WERI-Rb-1 (cell line): ENCODE results near the gene RAPGEF1.

ENCODE experiments used
- DNase-seq: peaks from one replicate; pipeline ENCODE4 v3.0.0-alpha.2; 2020
- H3K27ac ChIP-seq: fragments of 250-450 bp; sonication (Bioruptor Pico); 2 replicates; pipeline ENCODE4 v1.5.1; 2020; ENCODE audit warnings: mild to moderate bottlenecking, moderate library complexity
- H3K27me3 ChIP-seq: fragments of 250-450 bp; sonication (Bioruptor Pico); 2 replicates; pipeline ENCODE4 v1.5.1; 2021; ENCODE audit warnings: mild to moderate bottlenecking, low read depth, moderate library complexity; ENCODE audit not compliant: insufficient read depth, severe bottlenecking
- H3K36me3 ChIP-seq: fragments of 250-450 bp; sonication (Bioruptor Pico); 2 replicates; pipeline ENCODE4 v1.5.1; 2020; ENCODE audit warnings: mild to moderate bottlenecking, moderate library complexity
- H3K4me3 ChIP-seq: 2 replicates; pipeline ENCODE4 v1.5.1; 2011; ENCODE audit warnings: low read depth, mild to moderate bottlenecking, control low read depth, low read length
- H3K9me3 ChIP-seq: fragments of 250-450 bp; sonication (Bioruptor Pico); 2 replicates; pipeline ENCODE4 v1.5.1; 2021; ENCODE audit warnings: mild to moderate bottlenecking, moderate library complexity; ENCODE audit not compliant: severe bottlenecking
- CTCF ChIP-seq: IDR thresholded peaks from 2 replicates; pipeline ENCODE4 v1.5.1; 2011; ENCODE audit warnings: low read depth, mild to moderate bottlenecking, control low read depth, inconsistent platforms, low read length

RAPGEF1 gene

GRCh38 chr9:131734781-131735180 lies 5.1 kb downstream of the RAPGEF1 start:
- Histone ChIP-seq H3K9me3 (no peaks in the 10 kb centered on the region), H3K27ac (no peak overlapping the region), H3K36me3 (peaks cover 16% of the 10 kb centered on the region), H3K4me3 (no peak overlapping the region), H3K27me3 (no peaks in the 10 kb centered on the region)
- no peak for DNase-seq
- TF ChIP-seq CTCF, result no peak

GRCh38 chr9:131734165-131734610 lies 5.7 kb downstream of the RAPGEF1 start:
- no peak for TF ChIP-seq CTCF
- Histone ChIP-seq H3K27me3 (no peaks in the 10 kb centered on the region), H3K27ac (peak overlapping the region; percentile 20), H3K9me3 (no peaks in the 10 kb centered on the region), H3K4me3 (no peak overlapping the region), H3K36me3 (peaks cover 16% of the 10 kb centered on the region)
- DNase-seq, result no peak

GRCh38 chr9:131733541-131734061 lies 6.3 kb downstream of the RAPGEF1 start:
- Histone ChIP-seq H3K4me3 (no peak overlapping the region), H3K27me3 (no peaks in the 10 kb centered on the region), H3K27ac (peak overlapping the region; percentile 20), H3K9me3 (no peaks in the 10 kb centered on the region), H3K36me3 (peaks cover 16% of the 10 kb centered on the region)
- peak; percentile 48 for DNase-seq
- no peak for TF ChIP-seq CTCF

- Histone ChIP-seq H3K4me3 (no peak overlapping the region), H3K36me3 (peaks cover 16% of the 10 kb centered on the region), H3K27ac (no peak overlapping the region), H3K9me3 (no peaks in the 10 kb centered on the region), H3K27me3 (no peaks in the 10 kb centered on the region)
- no peak for TF ChIP-seq CTCF
- DNase-seq, result no peak
These were observed 7.1 kb downstream of the RAPGEF1 start for GRCh38 chr9:131732636-131733289.

GRCh38 chr9:131732061-131732526 lies 7.8 kb downstream of the RAPGEF1 start:
- no peak for DNase-seq
- Histone ChIP-seq H3K27me3 (no peaks in the 10 kb centered on the region), H3K27ac (no peak overlapping the region), H3K9me3 (no peaks in the 10 kb centered on the region), H3K4me3 (no peak overlapping the region), H3K36me3 (peaks cover 12% of the 10 kb centered on the region)
- no peak for TF ChIP-seq CTCF
